Epithelial cell of proximal tubule (primary cell): Measurements from ENCODE around the gene WDR1. TPM values are rescaled to one million over a fixed set of nuclear protein-coding genes. Genes with fewer than 3 reads are reported as not detected.

Experiments used
- DNase-seq: peaks from one replicate; pipeline ENCODE4 v3.0.0-alpha.2; 2011; ENCODE audit warnings: low read depth
- H3K4me3 ChIP-seq: 2 replicates; pipeline ENCODE4 v1.5.1; 2011; ENCODE audit warnings: low read depth, mild to moderate bottlenecking, low read length
- total RNA-seq: library from RNA; depleted of rRNA; stranded (reverse); fragments of >200 nt; gene quantifications from 2 replicates; pipeline ENCODE4 v1.2.3, GENCODE V29; 2015
- TF ChIP-seq, protein P1 (sequence below): conservative IDR thresholded peaks from 2 replicates; pipeline ENCODE4 v1.5.1; 2012; ENCODE audit warnings: low read depth, mild to moderate bottlenecking, low read length

Gene WDR1
- total RNA-seq, 1 donor from 2014 or later = 242 TPM

DNA sequence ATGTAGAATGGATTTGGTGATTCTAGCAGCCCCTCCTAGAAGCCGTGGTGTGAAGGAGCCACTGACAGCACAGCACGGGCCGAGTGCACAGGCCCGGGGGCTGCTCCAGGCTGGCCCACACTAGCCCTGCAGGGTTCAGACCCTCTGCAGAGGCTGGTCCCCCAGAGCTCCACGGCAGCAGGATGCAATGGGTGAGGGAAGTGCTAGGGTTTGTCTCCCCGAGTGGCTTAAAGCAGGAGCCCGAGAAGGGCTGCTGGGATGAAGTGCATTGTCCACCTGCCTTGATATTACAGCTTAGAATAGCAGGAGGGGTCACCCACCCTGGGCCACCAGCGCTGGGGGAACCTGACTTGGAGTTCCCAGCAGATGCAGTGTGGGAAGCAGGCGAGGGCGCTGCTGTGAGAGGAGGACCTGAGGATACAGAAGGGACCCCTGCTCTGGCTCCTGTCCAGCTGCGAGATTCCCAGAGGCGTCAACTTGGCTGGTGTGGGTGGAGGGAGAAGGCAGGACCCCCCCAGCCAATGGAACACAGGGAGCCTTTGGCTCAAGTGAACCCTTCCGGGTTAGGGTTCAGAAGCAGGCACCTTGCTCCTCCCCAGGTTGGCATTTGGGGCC is 30.0 kb downstream of the WDR1 start:
- DNase-seq = no peak
- TF ChIP-seq, protein P1, sequence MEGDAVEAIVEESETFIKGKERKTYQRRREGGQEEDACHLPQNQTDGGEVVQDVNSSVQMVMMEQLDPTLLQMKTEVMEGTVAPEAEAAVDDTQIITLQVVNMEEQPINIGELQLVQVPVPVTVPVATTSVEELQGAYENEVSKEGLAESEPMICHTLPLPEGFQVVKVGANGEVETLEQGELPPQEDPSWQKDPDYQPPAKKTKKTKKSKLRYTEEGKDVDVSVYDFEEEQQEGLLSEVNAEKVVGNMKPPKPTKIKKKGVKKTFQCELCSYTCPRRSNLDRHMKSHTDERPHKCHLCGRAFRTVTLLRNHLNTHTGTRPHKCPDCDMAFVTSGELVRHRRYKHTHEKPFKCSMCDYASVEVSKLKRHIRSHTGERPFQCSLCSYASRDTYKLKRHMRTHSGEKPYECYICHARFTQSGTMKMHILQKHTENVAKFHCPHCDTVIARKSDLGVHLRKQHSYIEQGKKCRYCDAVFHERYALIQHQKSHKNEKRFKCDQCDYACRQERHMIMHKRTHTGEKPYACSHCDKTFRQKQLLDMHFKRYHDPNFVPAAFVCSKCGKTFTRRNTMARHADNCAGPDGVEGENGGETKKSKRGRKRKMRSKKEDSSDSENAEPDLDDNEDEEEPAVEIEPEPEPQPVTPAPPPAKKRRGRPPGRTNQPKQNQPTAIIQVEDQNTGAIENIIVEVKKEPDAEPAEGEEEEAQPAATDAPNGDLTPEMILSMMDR = no peak
- H3K4me3 ChIP-seq = no peak overlapping the region

DNA sequence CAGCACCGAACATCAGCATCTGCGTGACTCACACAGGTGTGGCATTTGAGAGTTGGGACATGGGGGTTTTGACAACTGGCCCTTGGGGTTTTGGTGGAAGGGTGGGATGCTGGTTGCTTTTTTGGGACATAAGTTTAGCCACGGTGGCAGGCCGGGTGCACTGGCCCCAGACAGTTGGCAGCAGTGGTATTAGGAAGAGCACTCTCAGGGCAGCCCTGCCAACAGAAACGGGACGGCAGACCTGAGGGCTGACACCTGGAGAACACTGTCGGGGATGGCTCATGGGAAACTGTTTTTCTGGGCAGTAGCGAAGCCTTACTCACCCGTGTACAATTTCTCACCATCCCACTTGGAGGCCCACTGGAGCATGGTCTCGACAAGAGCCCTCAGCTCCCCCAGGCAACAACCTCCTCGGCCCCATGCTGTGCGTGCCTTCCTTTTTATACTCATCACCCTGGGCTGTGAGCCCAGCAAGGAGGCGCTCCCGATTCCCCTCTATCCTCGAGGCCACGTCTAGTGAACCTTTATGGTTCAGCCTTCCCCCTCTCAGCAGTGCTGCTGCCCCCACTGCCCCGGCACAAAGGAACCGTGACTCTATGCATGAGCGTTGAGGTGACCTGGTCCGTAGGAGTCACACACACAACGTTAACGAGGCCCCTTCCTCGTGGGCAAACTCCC is 30.6 kb downstream of the WDR1 start:
- DNase-seq = no peak
- TF ChIP-seq, protein P1 = no peak
- H3K4me3 ChIP-seq = no peak overlapping the region

DNA sequence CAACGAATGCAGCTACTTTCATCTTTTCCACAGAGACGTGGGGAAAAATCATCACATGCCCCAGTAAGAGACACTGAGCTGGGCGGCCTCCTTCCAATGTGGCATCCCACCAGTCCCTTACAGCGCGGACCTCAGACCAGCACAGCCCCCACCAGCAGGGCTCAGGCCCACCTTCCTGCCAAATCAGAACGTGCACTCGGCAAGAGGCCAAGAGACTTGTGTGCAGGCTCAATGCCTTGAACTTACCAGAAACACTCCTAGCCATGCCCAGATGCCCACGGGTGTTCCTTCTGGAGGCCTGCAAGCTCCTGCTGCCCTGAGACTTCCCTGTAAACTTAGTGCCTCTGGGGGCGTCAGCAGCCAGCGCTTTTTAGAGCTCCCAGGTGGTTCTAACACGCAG is 31.2 kb downstream of the WDR1 start:
- TF ChIP-seq, protein P1 = no peak

DNA sequence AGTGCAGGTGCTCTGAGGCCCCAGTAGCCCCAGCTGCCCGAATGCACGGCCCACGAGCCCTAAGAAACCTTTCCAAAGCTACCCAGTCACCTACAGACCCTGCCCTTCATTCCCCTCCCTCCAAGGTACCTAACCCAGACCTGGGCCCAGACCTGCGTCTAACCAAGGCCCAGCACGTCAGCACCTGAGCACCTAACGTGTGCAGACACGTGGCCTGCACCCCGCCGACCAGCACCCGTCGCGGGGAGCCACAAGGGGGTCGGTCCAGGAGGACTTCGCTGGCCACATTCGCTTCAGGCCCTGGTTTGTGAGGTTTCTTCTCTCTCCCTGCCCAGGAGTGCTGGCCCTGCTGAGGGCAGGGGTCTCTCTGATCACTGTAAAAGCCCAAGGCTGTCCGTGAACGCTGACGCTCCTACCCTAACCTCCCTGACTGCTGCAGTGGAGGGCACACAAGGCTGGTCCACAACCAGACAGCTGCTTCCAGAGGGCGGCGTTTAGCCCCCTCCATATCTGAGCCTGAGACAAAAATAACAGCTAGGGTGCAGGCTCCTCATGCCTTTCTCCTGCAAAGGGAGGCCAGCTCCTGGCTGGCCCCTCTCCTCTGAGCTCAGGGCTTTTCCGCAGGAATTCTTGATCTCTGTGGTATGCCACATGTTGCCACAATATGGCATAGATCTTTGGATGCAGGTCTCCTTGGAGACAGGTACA is 31.8 kb downstream of the WDR1 start:
- TF ChIP-seq, protein P1 = no peak
- no peak overlapping the region for H3K4me3 ChIP-seq
- DNase-seq = no peak

More for the DNA sequence above, 31.2 kb downstream of the WDR1 start:
- no peak overlapping the region for H3K4me3 ChIP-seq
- no peak for DNase-seq

DNA sequence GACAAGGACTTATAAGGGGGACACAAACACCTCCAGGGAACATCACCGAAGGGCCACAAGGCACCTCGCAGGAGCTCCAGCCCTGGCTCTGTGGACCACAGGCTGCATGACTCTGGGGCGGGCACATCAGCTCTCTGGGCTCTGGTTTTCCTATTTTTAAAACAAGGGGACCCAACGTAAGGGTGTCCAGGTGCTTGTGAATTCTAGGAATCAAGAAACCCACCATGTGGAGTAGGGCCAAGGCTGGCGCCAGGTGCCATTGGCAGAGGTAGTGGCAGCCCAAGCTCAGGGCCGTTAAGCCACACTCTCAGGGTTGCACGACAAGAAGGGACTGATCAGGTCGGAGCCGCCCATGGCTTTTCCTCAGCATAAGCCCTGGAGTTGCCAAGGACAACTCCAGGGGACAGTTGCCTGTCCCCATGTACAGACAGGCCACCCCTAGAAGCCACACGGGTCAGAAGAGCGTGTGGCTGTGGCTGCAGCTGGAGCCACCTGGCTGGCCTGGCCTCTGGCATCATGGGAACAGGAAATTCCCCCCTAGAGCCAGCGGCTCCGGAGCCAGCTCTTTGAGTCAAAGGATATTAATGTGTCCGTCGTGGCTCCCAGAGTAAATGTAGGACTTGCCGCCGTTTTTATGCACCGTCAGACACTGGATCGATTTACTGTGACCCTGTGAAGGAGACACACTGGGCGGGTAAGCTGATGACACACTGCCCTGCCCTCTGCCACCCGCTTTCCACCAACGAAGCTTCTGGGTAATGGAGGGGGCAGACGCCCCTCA is 32.5 kb downstream of the WDR1 start:
- DNase-seq = no peak
- TF ChIP-seq, protein P1 = no peak
- no peak overlapping the region for H3K4me3 ChIP-seq

DNA sequence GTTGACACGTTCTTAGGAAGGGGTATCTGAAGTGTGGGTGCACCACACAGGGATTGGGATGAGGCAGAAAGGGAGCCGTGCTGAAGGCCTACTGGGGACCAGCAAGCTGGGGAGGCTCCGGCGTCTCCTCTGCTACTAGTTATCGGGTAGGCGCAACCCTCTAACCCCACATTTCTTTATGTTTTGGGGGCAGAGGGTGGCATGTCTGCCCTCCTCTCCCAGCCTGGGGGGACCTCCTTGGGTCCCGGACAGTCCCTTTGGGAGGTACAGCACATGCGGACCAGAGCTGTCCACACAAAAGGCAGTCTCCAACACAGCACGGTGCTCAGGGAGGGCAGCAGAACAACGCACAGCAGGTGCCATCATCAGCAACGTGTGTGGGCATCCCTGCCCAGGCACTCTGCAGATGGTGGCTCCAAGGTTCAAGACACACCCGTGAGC is 33.2 kb downstream of the WDR1 start:
- DNase-seq = no peak

More for the DNA sequence above, 33.2 kb downstream of the WDR1 start:
- TF ChIP-seq, protein P1 = no peak
- H3K4me3 ChIP-seq = no peak overlapping the region
